HCT116 (cell line): ENCODE data around the gene RPS27L. TPM values are rescaled to one million over a fixed set of nuclear protein-coding genes. Genes with fewer than 3 reads are reported as not detected.

Source experiments
- ATAC-seq: fragments of 200-7000 bp; cut with Tn5 transposase; 2 replicates; pipeline ENCODE4 v1.9.1; 2020; ENCODE audit warnings: mild to moderate bottlenecking, moderate library complexity
- BruUV-seq: library from RNA; stranded (reverse); fragments of 400-500 nt; replicated peaks from 2 replicates; lab custom pipeline; 2021; lab: Mats Ljungman, UMichigan
- CTCF ChIA-PET: fragments of 300-600 bp; sonication (Branson Sonifier 250); formaldehyde crosslinking; loops from one replicate; lab custom pipeline; 2021; ENCODE audit warnings: antibody characterized with exemption; lab: Charles Lee
- POLR2A ChIA-PET: fragments of 300-600, 350-600 bp; sonication (Branson Sonifier 250); formaldehyde crosslinking; loops from one replicate; lab custom pipeline; 2021; ENCODE audit warnings: antibody characterized with exemption; lab: Charles Lee
- RAD21 ChIA-PET, 2 experiments: fragments of 300-600 bp; sonication (Branson Sonifier 250); formaldehyde crosslinking; loops; one replicate each; lab custom pipeline; 2023; ENCODE audit warnings: low total read pairs in 2 of 2; ENCODE audit not compliant: uncharacterized antibody in 2 of 2, unreplicated experiment in 2 of 2, low non-redundant PET in 1 of 2; lab: Charles Lee
- DNase-seq: peaks from one replicate; pipeline ENCODE4 v3.0.0-alpha.2; 2010; ENCODE audit warnings: low read depth, low spot score
- H2AFZ ChIP-seq: fragments of 200-600 bp; shearing (Covaris generic), sonication (generic); 2 replicates; pipeline ENCODE4 v1.6.1; 2017; ENCODE audit warnings: low read depth, mixed run types, mixed read lengths, antibody characterized with exemption, low read length; ENCODE audit not compliant: poor library complexity, severe bottlenecking
- H3K27ac ChIP-seq: 2 replicates; pipeline ENCODE4 v1.5.1; 2012; ENCODE audit warnings: low read depth, low read length
- H3K27me3 ChIP-seq: fragments of 200-600 bp; sonication (generic); 2 replicates; pipeline ENCODE4 v1.6.1; 2016; ENCODE audit warnings: mixed run types, low read length, mixed read lengths; ENCODE audit not compliant: insufficient read depth
- H3K36me3 ChIP-seq, 2 experiments: fragments of 200-500 bp in 1 of 2; fragments of 200-600 bp in 1 of 2; sonication (Bioruptor generic) in 1 of 2; sonication (generic) in 1 of 2; 2 replicates each; pipeline versions ENCODE4 v1.5.1 to v1.6.1; 2014 to 2016; ENCODE audit warnings: low read length in 2 of 2, inconsistent platforms in 1 of 2, mixed read lengths in 1 of 2, mixed run types in 1 of 2; ENCODE audit not compliant: insufficient read depth in 2 of 2, control insufficient read depth in 1 of 2
- H3K4me1 ChIP-seq, 2 experiments: fragments of 200-600 bp in 1 of 2; sonication (generic) in 1 of 2; 2 replicates each; pipeline versions ENCODE4 v1.5.1 to v1.6.1; 2012 to 2017; ENCODE audit warnings: low read length in 2 of 2, inconsistent platforms in 1 of 2, mild to moderate bottlenecking in 1 of 2, mixed read lengths in 1 of 2, mixed run types in 1 of 2, moderate library complexity in 1 of 2; ENCODE audit not compliant: insufficient read depth in 2 of 2, control insufficient read depth in 1 of 2
- H3K4me2 ChIP-seq: fragments of 200-600 bp; sonication (generic); 2 replicates; pipeline ENCODE4 v1.6.1; 2017; ENCODE audit warnings: mixed run types, low read length, mixed read lengths
- H3K4me3 ChIP-seq, 2 experiments: fragments of 200-600 bp in 1 of 2; sonication (generic) in 1 of 2; replicated peaks in 1 of 2; 2 replicates each; pipeline ENCODE4 v1.5.1; 2011 to 2016; ENCODE audit warnings: low read length in 2 of 2, control low read depth in 1 of 2, low read depth in 1 of 2, mild to moderate bottlenecking in 1 of 2, mixed read lengths in 1 of 2, mixed run types in 1 of 2
- H3K79me2 ChIP-seq: fragments of 200-600 bp; sonication (generic); 2 replicates; pipeline ENCODE4 v1.6.1; 2017; ENCODE audit warnings: mild to moderate bottlenecking, mixed run types, low read length, moderate library complexity, mixed read lengths; ENCODE audit not compliant: insufficient read depth
- H3K9ac ChIP-seq: fragments of 200-600 bp; sonication (generic); 2 replicates; pipeline ENCODE4 v1.6.1; 2016; ENCODE audit warnings: low read length, mixed read lengths
- H3K9me2 ChIP-seq: fragments of 200-600 bp; sonication (generic), shearing (Covaris generic); 2 replicates; pipeline ENCODE4 v1.6.1; 2017; ENCODE audit warnings: mixed run types, mild to moderate bottlenecking, moderate library complexity; ENCODE audit not compliant: insufficient read depth
- H3K9me3 ChIP-seq, 2 experiments: fragments of 200-500 bp in 1 of 2; fragments of 200-600 bp in 1 of 2; sonication (Bioruptor generic) in 1 of 2; sonication (generic) in 1 of 2; 2 replicates each; pipeline ENCODE4 v1.6.1; 2014 to 2017; ENCODE audit warnings: low read length in 2 of 2, mixed read lengths in 2 of 2, inconsistent platforms in 1 of 2, low read depth in 1 of 2, mild to moderate bottlenecking in 1 of 2, mixed run types in 1 of 2, moderate library complexity in 1 of 2; ENCODE audit not compliant: control insufficient read depth in 1 of 2, insufficient read depth in 1 of 2
- H4K20me1 ChIP-seq: fragments of 200-600 bp; sonication (generic), shearing (Covaris generic); 2 replicates; pipeline ENCODE4 v1.6.1; 2017; ENCODE audit warnings: mixed run types, mild to moderate bottlenecking, moderate library complexity; ENCODE audit not compliant: insufficient read depth
- EZH2phosphoT487 ChIP-seq: fragments of 200-600 bp; IDR thresholded peaks from 2 replicates; pipeline ENCODE4 v1.6.1; 2018; ENCODE audit warnings: antibody characterized with exemption, borderline replicate concordance
- JUND ChIP-seq: IDR thresholded peaks from 2 replicates; pipeline ENCODE4 v1.6.1; 2012
- RAD21 ChIP-seq: IDR thresholded peaks from 2 replicates; pipeline ENCODE4 v1.6.1; 2012; ENCODE audit warnings: low read depth, mild to moderate bottlenecking
- SRF ChIP-seq: IDR thresholded peaks from 2 replicates; pipeline ENCODE4 v1.6.1; 2012; ENCODE audit warnings: low read depth
- ZFX ChIP-seq: fragments of 450-650 bp; IDR thresholded peaks from 2 replicates; pipeline ENCODE4 v1.6.1; 2017
- intact Hi-C: fragments of 100-400 bp; cut with micrococcal nuclease; formaldehyde crosslinking; loops from 2 replicates; pipeline ENCODE4 v1.10.0; 2022
- total RNA-seq: library from RNA; stranded (reverse); gene quantifications from one replicate; pipeline ENCODE4 v1.2.1, GENCODE V29; 2021; ENCODE audit not compliant: unreplicated experiment
- TF ChIP-seq, protein P1 (sequence below): IDR thresholded peaks from 2 replicates; pipeline ENCODE4 v1.6.1; 2012
- TF ChIP-seq, protein P2 (sequence below), 3 experiments: fragments of 200-600 bp in 1 of 3; sonication (generic) in 1 of 3; IDR thresholded peaks in 2 of 3; conservative IDR thresholded peaks in 1 of 3; 2 replicates each; pipeline ENCODE4 v1.5.1; 2012 to 2017; ENCODE audit warnings: low read depth in 2 of 3, low read length in 2 of 3, antibody characterized with exemption in 1 of 3, borderline replicate concordance in 1 of 3, control low read depth in 1 of 3, mild to moderate bottlenecking in 1 of 3, mixed read lengths in 1 of 3, mixed run types in 1 of 3, moderate library complexity in 1 of 3; ENCODE audit not compliant: insufficient read depth in 1 of 3

RPS27L gene
- total RNA-seq, 1 experiment from 2014 or later: 139 TPM

GRCh38 chr15:63146684-63147083 is 10.6 kb downstream of the RPS27L start (continued):
- TF ChIP-seq, protein P1, sequence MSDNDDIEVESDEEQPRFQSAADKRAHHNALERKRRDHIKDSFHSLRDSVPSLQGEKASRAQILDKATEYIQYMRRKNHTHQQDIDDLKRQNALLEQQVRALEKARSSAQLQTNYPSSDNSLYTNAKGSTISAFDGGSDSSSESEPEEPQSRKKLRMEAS: no peak
- TF ChIP-seq JUND: no peak

- no TSS peak for BruUV-seq
- H3K9me2 ChIP-seq: no peaks in the 10 kb centered on the region
- H3K27ac ChIP-seq: no peak overlapping the region
- TF ChIP-seq SRF (no peak), RAD21 (no peak)
- TF ChIP-seq, protein P2, sequence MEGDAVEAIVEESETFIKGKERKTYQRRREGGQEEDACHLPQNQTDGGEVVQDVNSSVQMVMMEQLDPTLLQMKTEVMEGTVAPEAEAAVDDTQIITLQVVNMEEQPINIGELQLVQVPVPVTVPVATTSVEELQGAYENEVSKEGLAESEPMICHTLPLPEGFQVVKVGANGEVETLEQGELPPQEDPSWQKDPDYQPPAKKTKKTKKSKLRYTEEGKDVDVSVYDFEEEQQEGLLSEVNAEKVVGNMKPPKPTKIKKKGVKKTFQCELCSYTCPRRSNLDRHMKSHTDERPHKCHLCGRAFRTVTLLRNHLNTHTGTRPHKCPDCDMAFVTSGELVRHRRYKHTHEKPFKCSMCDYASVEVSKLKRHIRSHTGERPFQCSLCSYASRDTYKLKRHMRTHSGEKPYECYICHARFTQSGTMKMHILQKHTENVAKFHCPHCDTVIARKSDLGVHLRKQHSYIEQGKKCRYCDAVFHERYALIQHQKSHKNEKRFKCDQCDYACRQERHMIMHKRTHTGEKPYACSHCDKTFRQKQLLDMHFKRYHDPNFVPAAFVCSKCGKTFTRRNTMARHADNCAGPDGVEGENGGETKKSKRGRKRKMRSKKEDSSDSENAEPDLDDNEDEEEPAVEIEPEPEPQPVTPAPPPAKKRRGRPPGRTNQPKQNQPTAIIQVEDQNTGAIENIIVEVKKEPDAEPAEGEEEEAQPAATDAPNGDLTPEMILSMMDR (IDR thresholded peaks at IDR 0.05 in 2 of 3, conservative IDR thresholded peaks at IDR 0.05 in 1 of 3; ENCODE audit: borderline replicate concordance in 1 of 3, insufficient read depth in 1 of 3, low read depth in 2 of 3, low read length in 2 of 3): no peak
- intact Hi-C loops: no loop called here
- H3K4me3 ChIP-seq: no peak overlapping the region
- no peak overlapping the region for H2AFZ ChIP-seq
- H3K4me2 ChIP-seq: no peak overlapping the region
- ChIA-PET RAD21 (no interaction called here), CTCF (no interaction called here), POLR2A (no interaction called here)
- H3K79me2 ChIP-seq: no peaks in the 10 kb centered on the region
- ATAC-seq: no peak
- H3K36me3 ChIP-seq: no peaks in the 10 kb centered on the region; a peak in 1 of 4 replicates
- no peaks in the 10 kb centered on the region for H3K9me3 ChIP-seq
- no peaks in the 10 kb centered on the region for H3K4me1 ChIP-seq
- no peaks in the 10 kb centered on the region for H4K20me1 ChIP-seq
- H3K27me3 ChIP-seq: no peaks in the 10 kb centered on the region
- no peak overlapping the region for H3K9ac ChIP-seq
- no peak for DNase-seq
Measured at GRCh38 chr15:63145426-63145825, 11.9 kb downstream of the RPS27L start.

DNA sequence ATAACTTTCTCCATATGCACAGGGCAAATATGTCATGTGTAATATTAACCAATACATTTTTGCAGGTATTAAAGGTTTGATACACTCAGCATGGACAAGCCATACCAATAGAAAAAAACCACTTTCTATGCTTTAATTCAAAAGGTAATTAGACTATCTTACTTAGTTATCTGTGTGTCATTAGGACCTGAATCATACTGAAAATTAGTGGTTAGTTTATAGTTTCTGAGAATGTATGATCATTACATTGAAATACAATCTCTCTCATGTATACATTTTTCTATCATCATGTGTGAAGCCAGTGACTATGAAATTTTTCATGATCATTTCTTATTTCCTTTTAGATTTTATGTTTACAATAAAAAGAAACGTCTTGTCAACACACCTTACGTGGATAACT is 16.3 kb downstream of the RPS27L start:
- ChIA-PET RAD21 (no interaction called here), POLR2A (no interaction called here), CTCF (no interaction called here)
- DNase-seq (no peak), ATAC-seq (no peak)
- Histone ChIP-seq H3K79me2 (no peaks in the 10 kb centered on the region), H3K9me2 (no peaks in the 10 kb centered on the region), H2AFZ (no peak overlapping the region), H3K27me3 (no peaks in the 10 kb centered on the region), H3K4me1 (no peaks in the 10 kb centered on the region)
- no TSS peak for BruUV-seq
- TF ChIP-seq EZH2phosphoT487 (no peak), ZFX (no peak)
- TF ChIP-seq, protein P1: no peak
- TF ChIP-seq, all 23 proteins: peak for 0
- intact Hi-C loops: no loop called here
- no peaks in the 10 kb centered on the region for H4K20me1 ChIP-seq
- H3K4me2 ChIP-seq: no peak overlapping the region
- H3K4me3 ChIP-seq: no peak overlapping the region
- H3K36me3 ChIP-seq: no peaks in the 10 kb centered on the region
- no peaks in the 10 kb centered on the region for H3K9me3 ChIP-seq
- H3K27ac ChIP-seq: no peak overlapping the region
- no peak overlapping the region for H3K9ac ChIP-seq
